ENCODE results near the gene APOBEC3F.

- TF ChIP-seq CTCF (IDR thresholded peaks at IDR 0.05) (no peak), POLR2A (IDR thresholded peaks at IDR 0.05) (no peak)
These were observed 11.4 kb upstream of the APOBEC3F start for GRCh38 chr22:39029227-39029626.

Data from thyroid gland (tissue), 4 donors.